Coronary artery (tissue), 2 donors: ENCODE data around the gene RPIA.
A peak's percentile ranks its signal among the peaks of the same experiment; 100 is the strongest.

ENCODE experiments used
- DNase-seq: peaks from one replicate; pipeline ENCODE4 v3.0.0-alpha.2; 2017; ENCODE audit warnings: low spot score
- H3K27ac ChIP-seq, 2 donors: fragments of 200-600 bp; sonication (generic); one replicate each; pipeline ENCODE4 v1.5.1; 2016 to 2019
- H3K4me3 ChIP-seq: fragments of 200-600 bp; sonication (generic); 2 replicates; pipeline ENCODE4 v1.5.1; 2016; ENCODE audit warnings: mild to moderate bottlenecking, moderate library complexity
- CTCF ChIP-seq: fragments of 200-600 bp; sonication (generic); IDR thresholded peaks from one replicate; pipeline ENCODE4 v1.5.1; 2019; ENCODE audit warnings: antibody characterized with exemption

The RPIA gene

GRCh38 chr2:88658326-88658725 is 33.1 kb upstream of the RPIA start:
- H3K4me3 ChIP-seq: no peak overlapping the region
- no peak for TF ChIP-seq CTCF
- no peak for DNase-seq
- peak overlapping the region; percentile 25 to 82 for H3K27ac ChIP-seq

- no peak for DNase-seq
- H3K27ac ChIP-seq: peak overlapping the region; percentile 25 to 82
- TF ChIP-seq CTCF: no peak
- peak overlapping the region; percentile 6 for H3K4me3 ChIP-seq
Measured at GRCh38 chr2:88658881-88659537, 32.5 kb upstream of the RPIA start.

- H3K27ac ChIP-seq: peak overlapping the region; percentile 25 to 82
- peak overlapping the region; percentile 6 for H3K4me3 ChIP-seq
- no peak for DNase-seq
- TF ChIP-seq CTCF: no peak
Measured at GRCh38 chr2:88659538-88659915, 31.9 kb upstream of the RPIA start.

- no peak for TF ChIP-seq CTCF
- no peak for DNase-seq
- no peak overlapping the region for H3K4me3 ChIP-seq
- H3K27ac ChIP-seq: no peak overlapping the region
Measured at GRCh38 chr2:88660622-88661021, 30.9 kb upstream of the RPIA start.

GRCh38 chr2:88666576-88666975 is 24.9 kb upstream of the RPIA start:
- Histone ChIP-seq H3K4me3 (no peak overlapping the region), H3K27ac (no peak overlapping the region)
- DNase-seq: no peak
- no peak for TF ChIP-seq CTCF

GRCh38 chr2:88667219-88667618 is 24.3 kb upstream of the RPIA start:
- Histone ChIP-seq H3K4me3 (no peak overlapping the region), H3K27ac (no peak overlapping the region)
- TF ChIP-seq CTCF: no peak
- no peak for DNase-seq

GRCh38 chr2:88668862-88669261 is 22.6 kb upstream of the RPIA start:
- TF ChIP-seq CTCF: no peak
- H3K4me3 ChIP-seq: no peak overlapping the region
- H3K27ac ChIP-seq: no peak overlapping the region
- DNase-seq: no peak
